Testis (tissue), 2 donors: ENCODE results near the gene SPDYE6.

Experiments used
- POLR2A ChIP-seq: fragments of 450-650 bp; IDR thresholded peaks from one replicate; pipeline ENCODE4 v1.6.1; 2017; ENCODE audit warnings: antibody characterized with exemption, mild to moderate bottlenecking, moderate library complexity
- TF ChIP-seq, protein P1 (sequence below), 3 experiments: fragments of 450-650 bp in 2 of 3; fragments of 200-600 bp in 1 of 3; sonication (generic) in 1 of 3; IDR thresholded peaks; one replicate each; pipeline ENCODE4 v1.5.1; 2016 to 2019; ENCODE audit warnings: antibody characterized with exemption in 3 of 3, mild to moderate bottlenecking in 2 of 3, moderate library complexity in 1 of 3

DNA sequence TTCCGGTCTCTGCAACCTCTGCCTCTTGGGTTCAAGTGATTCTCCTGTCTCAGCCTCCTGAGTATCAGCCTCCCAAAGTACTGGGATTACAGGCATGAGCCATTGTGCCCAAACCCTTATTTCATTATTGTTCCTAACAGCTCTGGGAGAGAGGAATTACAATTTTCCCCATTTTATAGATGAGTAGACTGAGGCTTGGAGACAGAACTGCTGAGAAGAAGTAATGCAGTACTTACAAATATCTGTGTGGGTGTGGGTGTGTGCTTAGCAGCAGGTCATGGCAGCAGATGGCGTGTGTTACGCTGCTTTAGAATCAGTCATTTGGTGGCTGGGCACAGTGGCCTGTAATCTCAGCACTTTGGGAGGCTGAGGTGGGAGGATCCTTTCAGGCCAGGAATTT lies 47.3 kb upstream of the SPDYE6 start:
- TF ChIP-seq, protein P1, sequence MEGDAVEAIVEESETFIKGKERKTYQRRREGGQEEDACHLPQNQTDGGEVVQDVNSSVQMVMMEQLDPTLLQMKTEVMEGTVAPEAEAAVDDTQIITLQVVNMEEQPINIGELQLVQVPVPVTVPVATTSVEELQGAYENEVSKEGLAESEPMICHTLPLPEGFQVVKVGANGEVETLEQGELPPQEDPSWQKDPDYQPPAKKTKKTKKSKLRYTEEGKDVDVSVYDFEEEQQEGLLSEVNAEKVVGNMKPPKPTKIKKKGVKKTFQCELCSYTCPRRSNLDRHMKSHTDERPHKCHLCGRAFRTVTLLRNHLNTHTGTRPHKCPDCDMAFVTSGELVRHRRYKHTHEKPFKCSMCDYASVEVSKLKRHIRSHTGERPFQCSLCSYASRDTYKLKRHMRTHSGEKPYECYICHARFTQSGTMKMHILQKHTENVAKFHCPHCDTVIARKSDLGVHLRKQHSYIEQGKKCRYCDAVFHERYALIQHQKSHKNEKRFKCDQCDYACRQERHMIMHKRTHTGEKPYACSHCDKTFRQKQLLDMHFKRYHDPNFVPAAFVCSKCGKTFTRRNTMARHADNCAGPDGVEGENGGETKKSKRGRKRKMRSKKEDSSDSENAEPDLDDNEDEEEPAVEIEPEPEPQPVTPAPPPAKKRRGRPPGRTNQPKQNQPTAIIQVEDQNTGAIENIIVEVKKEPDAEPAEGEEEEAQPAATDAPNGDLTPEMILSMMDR (IDR thresholded peaks at IDR 0.05) = no peak
- no peak for TF ChIP-seq POLR2A
